Transverse colon (tissue), 4 donors: ENCODE measurements around the gene RBL1. TPM values are rescaled to one million over a fixed set of nuclear protein-coding genes. Genes with fewer than 3 reads are reported as not detected.

Source experiments
- DNase-seq: peaks from one replicate; pipeline ENCODE4 v3.0.0-alpha.2; 2019
- H3K27ac ChIP-seq, 4 donors: fragments of 200-600 bp; sonication (generic); 2 replicates each; pipeline ENCODE4 v1.5.1; 2016 to 2018; ENCODE audit warnings: inconsistent platforms in 4 of 4
- H3K27me3 ChIP-seq: fragments of 200-600 bp; sonication (generic); 2 replicates; pipeline ENCODE4 v1.5.1; 2017; ENCODE audit warnings: inconsistent platforms
- H3K36me3 ChIP-seq, 4 donors: fragments of 200-600 bp; sonication (generic); 2 replicates each; pipeline ENCODE4 v1.5.1; 2017 to 2019; ENCODE audit warnings: inconsistent platforms in 4 of 4
- H3K4me1 ChIP-seq, 4 donors: fragments of 200-600 bp; sonication (generic); 2 replicates each; pipeline ENCODE4 v1.5.1; 2017 to 2020; ENCODE audit warnings: inconsistent platforms in 4 of 4
- H3K4me3 ChIP-seq, 4 donors: fragments of 200-600 bp; sonication (generic); 1 replicate in 1 of 4; 2 replicates in 3 of 4; pipeline versions ENCODE4 v1.5.1 to v1.6.1; 2017 to 2019; ENCODE audit warnings: inconsistent platforms in 4 of 4
- H3K9me3 ChIP-seq, 2 donors: fragments of 200-600 bp; sonication (generic); 2 replicates each; pipeline ENCODE4 v1.5.1; 2017 to 2019; ENCODE audit warnings: inconsistent platforms in 2 of 2
- EP300 ChIP-seq: sonication (generic); formaldehyde crosslinking; IDR thresholded peaks from one replicate; pipeline ENCODE4 v1.6.1; 2017; ENCODE audit warnings: antibody characterized with exemption, low read depth
- POLR2A ChIP-seq: fragments of 450-650 bp; IDR thresholded peaks from one replicate; pipeline ENCODE4 v1.6.1; 2016; ENCODE audit warnings: antibody characterized with exemption, mild to moderate bottlenecking, moderate library complexity
- POLR2AphosphoS5 ChIP-seq, 3 donors: sonication (generic); formaldehyde crosslinking; IDR thresholded peaks; one replicate each; pipeline ENCODE4 v1.6.1; 2016; ENCODE audit warnings: antibody characterized with exemption in 3 of 3
- WGBS, 2 donors: methylation state at CpG; one replicate each; pipeline ENCODE4 v1.1.5; 2018; ENCODE audit warnings: low coverage in 1 of 2; 5-methylcytosine and 5-hydroxymethylcytosine counted together
- in situ Hi-C, 4 donors: fragments of 200-750 bp; cut with MboI; loops; one replicate each; pipeline versions ENCODE4 v1.15.0 to v1.15.1; 2017; ENCODE audit warnings: low sequenced_read_pairs in 3 of 4, low pct_ligation_motif_present in 1 of 4, low pct_unique_long_range_greater_than_20kb in 1 of 4
- intact Hi-C: fragments of 100-400 bp; cut with DNase I; formaldehyde crosslinking; loops from one replicate; pipeline ENCODE4 v1.15.1; 2023; ENCODE audit warnings: low total_unique reads
- total RNA-seq, 4 donors: library from RNA; depleted of rRNA; stranded (reverse); fragments of >200 nt; gene quantifications; one replicate each; pipeline ENCODE4 v1.1.0, GENCODE V29; 2016
- TF ChIP-seq, protein P1 (sequence below), 5 experiments: fragments of 200-600 bp in 3 of 5; fragments of 450-650 bp in 2 of 5; sonication (generic) in 3 of 5; IDR thresholded peaks; 1 replicate in 2 of 5; 2 replicates in 3 of 5; pipeline ENCODE4 v1.5.1; 2016 to 2017; ENCODE audit warnings: antibody characterized with exemption in 5 of 5, inconsistent platforms in 3 of 5, mild to moderate bottlenecking in 2 of 5, moderate library complexity in 1 of 5

RBL1 gene
- total RNA-seq, 4 donors from 2014 or later = 1.5 to 11.6 (median 4.9) TPM

GRCh38 chr20:36959242-36959641, 136.6 kb downstream of the RBL1 start:
- in situ Hi-C loops = no loop called here
- TF ChIP-seq POLR2AphosphoS5 (IDR thresholded peaks at IDR 0.05) (no peak), EP300 (no peak), POLR2A (no peak)
- TF ChIP-seq, protein P1, sequence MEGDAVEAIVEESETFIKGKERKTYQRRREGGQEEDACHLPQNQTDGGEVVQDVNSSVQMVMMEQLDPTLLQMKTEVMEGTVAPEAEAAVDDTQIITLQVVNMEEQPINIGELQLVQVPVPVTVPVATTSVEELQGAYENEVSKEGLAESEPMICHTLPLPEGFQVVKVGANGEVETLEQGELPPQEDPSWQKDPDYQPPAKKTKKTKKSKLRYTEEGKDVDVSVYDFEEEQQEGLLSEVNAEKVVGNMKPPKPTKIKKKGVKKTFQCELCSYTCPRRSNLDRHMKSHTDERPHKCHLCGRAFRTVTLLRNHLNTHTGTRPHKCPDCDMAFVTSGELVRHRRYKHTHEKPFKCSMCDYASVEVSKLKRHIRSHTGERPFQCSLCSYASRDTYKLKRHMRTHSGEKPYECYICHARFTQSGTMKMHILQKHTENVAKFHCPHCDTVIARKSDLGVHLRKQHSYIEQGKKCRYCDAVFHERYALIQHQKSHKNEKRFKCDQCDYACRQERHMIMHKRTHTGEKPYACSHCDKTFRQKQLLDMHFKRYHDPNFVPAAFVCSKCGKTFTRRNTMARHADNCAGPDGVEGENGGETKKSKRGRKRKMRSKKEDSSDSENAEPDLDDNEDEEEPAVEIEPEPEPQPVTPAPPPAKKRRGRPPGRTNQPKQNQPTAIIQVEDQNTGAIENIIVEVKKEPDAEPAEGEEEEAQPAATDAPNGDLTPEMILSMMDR (IDR thresholded peaks at IDR 0.05) = no peak

DNA sequence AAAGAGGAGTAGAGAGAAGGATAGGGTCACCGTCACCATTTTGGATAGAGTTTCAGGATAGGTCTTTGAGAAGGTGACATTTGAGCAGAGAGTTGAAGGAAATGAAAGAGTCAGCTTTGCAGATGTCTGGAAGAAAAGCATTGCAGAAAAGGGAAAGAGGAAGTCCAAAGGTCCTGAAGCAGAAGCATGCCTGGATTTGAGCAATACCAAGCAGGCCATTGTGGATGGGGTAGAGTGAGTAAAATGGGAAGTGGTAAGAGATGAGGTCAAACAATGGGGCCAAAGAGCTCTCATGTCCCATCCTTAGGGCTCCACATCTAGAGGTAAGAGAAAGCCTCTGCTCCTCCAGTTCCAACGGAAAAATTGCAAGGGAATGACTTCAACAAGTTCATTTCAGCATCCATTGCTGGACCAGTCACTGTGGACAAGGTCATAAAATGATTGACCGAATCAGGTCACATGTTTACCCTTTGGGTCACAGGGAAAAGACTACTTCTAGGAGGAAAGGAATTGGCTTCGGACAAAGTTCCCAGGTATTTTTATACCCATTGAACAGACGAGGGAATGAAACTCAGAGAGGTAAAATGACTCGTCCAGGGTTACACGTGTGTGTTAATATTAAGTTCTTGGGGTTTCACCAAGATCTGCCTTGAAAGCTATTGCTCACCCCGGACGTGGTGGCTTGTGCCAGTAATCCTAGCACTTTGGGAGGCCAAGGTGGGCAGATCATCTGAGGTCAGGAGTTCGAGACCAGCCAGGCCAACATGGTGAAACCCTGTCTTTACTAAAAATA, 137.7 kb downstream of the RBL1 start:
- TF ChIP-seq POLR2AphosphoS5 (IDR thresholded peaks at IDR 0.05) (no peak), POLR2A (no peak), EP300 (no peak)
- TF ChIP-seq, protein P1 (IDR thresholded peaks at IDR 0.05) = no peak

More at GRCh38 chr20:36959242-36959641, 136.6 kb downstream of the RBL1 start:
- H3K4me1 ChIP-seq = peaks cover 0 to 28% (median 12%) of the 10 kb centered on the region in 4 donors
- H3K9me3 ChIP-seq = peaks cover 0 to 4% of the 10 kb centered on the region in 2 donors
- H3K36me3 ChIP-seq = no peaks in the 10 kb centered on the region
- no peak overlapping the region for H3K4me3 ChIP-seq
- intact Hi-C loops = no loop called here
- no peak for DNase-seq
- WGBS, 2 donors = 79 to 84% methylated on average over 4 of the region's 4 CpGs
- H3K27me3 ChIP-seq = no peaks in the 10 kb centered on the region
- no peak overlapping the region for H3K27ac ChIP-seq

GRCh38 chr20:36956674-36957073, 139.1 kb downstream of the RBL1 start:
- TF ChIP-seq POLR2A (no peak), EP300 (no peak), POLR2AphosphoS5 (IDR thresholded peaks at IDR 0.05) (no peak)
- TF ChIP-seq, protein P1 (IDR thresholded peaks at IDR 0.05) = no peak
- in situ Hi-C loops = no loop called here

More for the DNA sequence above, 137.7 kb downstream of the RBL1 start:
- in situ Hi-C loops = no loop called here
- H3K9me3 ChIP-seq = peaks cover 0 to 4% of the 10 kb centered on the region in 2 donors
- no peak for DNase-seq
- no peak overlapping the region for H3K4me3 ChIP-seq
- no peaks in the 10 kb centered on the region for H3K27me3 ChIP-seq
- H3K4me1 ChIP-seq = peaks cover 0 to 28% (median 12%) of the 10 kb centered on the region in 4 donors
- no peaks in the 10 kb centered on the region for H3K36me3 ChIP-seq
- peak overlapping the region in 3 of 4 donors; percentile 12 to 30 (median 28) for H3K27ac ChIP-seq
- intact Hi-C loops = no loop called here
- WGBS, 2 donors = 85 to 89% methylated on average over 2 to 10 of the region's 10 CpGs

DNA sequence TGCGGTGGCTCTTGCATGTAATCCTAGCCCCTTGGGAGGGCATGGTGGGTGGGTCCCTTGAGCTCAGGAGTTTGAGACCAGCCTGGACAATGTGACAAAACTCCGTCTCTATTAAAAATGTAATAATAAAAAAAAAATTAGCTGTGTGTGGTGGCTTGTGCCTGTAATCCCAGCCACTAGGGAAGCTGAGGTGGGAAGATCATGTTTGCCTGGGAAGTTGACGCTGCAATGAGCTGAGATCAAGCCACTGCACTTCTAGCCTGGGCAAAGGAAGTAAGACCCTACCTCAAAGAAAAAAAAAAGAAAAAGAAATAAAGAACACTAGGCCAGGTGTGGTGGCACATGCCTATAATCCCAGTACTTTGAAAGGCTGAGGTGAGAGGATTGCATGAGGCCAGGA, 139.8 kb downstream of the RBL1 start:
- no peak overlapping the region for H3K27ac ChIP-seq
- H3K4me1 ChIP-seq = peaks cover 6 to 35% (median 18%) of the 10 kb centered on the region in 4 donors

More at GRCh38 chr20:36956674-36957073, 139.1 kb downstream of the RBL1 start:
- no peaks in the 10 kb centered on the region for H3K36me3 ChIP-seq
- H3K4me1 ChIP-seq = peaks cover 6 to 35% (median 18%) of the 10 kb centered on the region in 4 donors
- intact Hi-C loops = no loop called here
- no peaks in the 10 kb centered on the region for H3K9me3 ChIP-seq
- no peaks in the 10 kb centered on the region for H3K27me3 ChIP-seq
- H3K4me3 ChIP-seq = no peak overlapping the region
- WGBS, 2 donors = 88 to 100% methylated on average over 1 to 2 of the region's 2 CpGs
- no peak overlapping the region for H3K27ac ChIP-seq
- DNase-seq = no peak

More for the DNA sequence above, 139.8 kb downstream of the RBL1 start:
- TF ChIP-seq, protein P1 (IDR thresholded peaks at IDR 0.05) = no peak
- no peak for TF ChIP-seq POLR2AphosphoS5 (IDR thresholded peaks at IDR 0.05)
- in situ Hi-C loops (no loop called here), intact Hi-C loops (no loop called here)
- 67 to 74% methylated on average over 3 of the region's 3 CpGs for WGBS, 2 donors
- Histone ChIP-seq H3K4me3 (no peak overlapping the region), H3K9me3 (no peaks in the 10 kb centered on the region), H3K27me3 (no peaks in the 10 kb centered on the region), H3K36me3 (no peaks in the 10 kb centered on the region)
- no peak for DNase-seq
